GM19463 (cell line): Measurements from ENCODE around the gene ITPK1.

Source experiments
- ATAC-seq: cut with Tn5 transposase; IDR thresholded peaks from one replicate; pipeline ENCODE4 v1.9.1; 2021; ENCODE audit warnings: mild to moderate bottlenecking, moderate library complexity; ENCODE audit not compliant: unreplicated experiment

ITPK1 gene

GRCh38 chr14:93014058-93015023, 101.4 kb downstream of the ITPK1 start:
- ATAC-seq: no peak

- peak; percentile 76 for ATAC-seq
Measured at GRCh38 chr14:93012951-93013719, 102.6 kb downstream of the ITPK1 start.

GRCh38 chr14:93012506-93012905, 103.2 kb downstream of the ITPK1 start:
- no peak for ATAC-seq

- no peak for ATAC-seq
Measured at GRCh38 chr14:93011650-93012325, 103.9 kb downstream of the ITPK1 start.

- no peak for ATAC-seq
Measured at GRCh38 chr14:93011141-93011529, 104.6 kb downstream of the ITPK1 start.

GRCh38 chr14:93010522-93011140, 105.1 kb downstream of the ITPK1 start:
- ATAC-seq: no peak

- ATAC-seq: no peak
Measured at GRCh38 chr14:93010130-93010499, 105.6 kb downstream of the ITPK1 start.

GRCh38 chr14:93009471-93010129, 106.1 kb downstream of the ITPK1 start:
- no peak for ATAC-seq

- no peak for ATAC-seq
Measured at GRCh38 chr14:93008381-93008780, 107.3 kb downstream of the ITPK1 start.

- ATAC-seq: peak; percentile 83
Measured at GRCh38 chr14:93007225-93007997, 108.3 kb downstream of the ITPK1 start.

GRCh38 chr14:93006567-93007051, 109.1 kb downstream of the ITPK1 start:
- no peak for ATAC-seq

GRCh38 chr14:93005838-93006237, 109.9 kb downstream of the ITPK1 start:
- ATAC-seq: no peak

GRCh38 chr14:93005135-93005813, 110.5 kb downstream of the ITPK1 start:
- ATAC-seq: no peak

- ATAC-seq: no peak
Measured at GRCh38 chr14:93004699-93005082, 111.0 kb downstream of the ITPK1 start.

GRCh38 chr14:93003945-93004698, 111.6 kb downstream of the ITPK1 start:
- no peak for ATAC-seq

GRCh38 chr14:93002851-93003298, 112.8 kb downstream of the ITPK1 start:
- no peak for ATAC-seq

GRCh38 chr14:93002049-93002448, 113.7 kb downstream of the ITPK1 start:
- ATAC-seq: no peak

- no peak for ATAC-seq
Measured at GRCh38 chr14:92998946-92999345, 116.8 kb downstream of the ITPK1 start.
